HepG2 (cell line): ENCODE data around the gene TMTC1. TPM values are rescaled to one million over a fixed set of nuclear protein-coding genes. Genes with fewer than 3 reads are reported as not detected.

Experiments
- ATAC-seq: fragments of 200-7000 bp; cut with Tn5 transposase; 3 replicates; pipeline ENCODE4 v1.9.1; 2020; ENCODE audit warnings: mild to moderate bottlenecking, moderate library complexity
- BruUV-seq: library from RNA; stranded (reverse); fragments of 400-500 nt; replicated peaks from 2 replicates; lab custom pipeline; 2021; lab: Mats Ljungman, UMichigan
- CTCF ChIA-PET: fragments of 300-600 bp; formaldehyde crosslinking; extraction: SDS; loops from one replicate; lab custom pipeline; 2021; ENCODE audit warnings: low total read pairs, inconsistent platforms, low intra/inter-chr PET ratio; lab: Yijun Ruan, JAX
- POLR2A ChIA-PET: fragments of 350-600 bp; sonication (Branson Sonifier 250); formaldehyde crosslinking; loops from one replicate; lab custom pipeline; 2020; ENCODE audit warnings: antibody characterized with exemption, inconsistent platforms; lab: Yijun Ruan, JAX
- DNase-seq: peaks from one replicate; pipeline ENCODE4 v3.0.0-alpha.2; 2015; ENCODE audit warnings: low spot score
- FAIRE-seq: peaks from 3 replicates; lab custom pipeline; 2011; peaks lifted over from hg19 to GRCh38; lab: Jason Lieb, UNC
- H2AFZ ChIP-seq: one replicate; pipeline ENCODE4 v1.6.1; 2011; ENCODE audit warnings: low read length, inconsistent platforms
- H3K27ac ChIP-seq: fragments of 300-600 bp; 3 replicates; pipeline ENCODE4 v1.8.0; 2011; ENCODE audit warnings: mixed run types, mild to moderate bottlenecking, mixed read lengths, low read length, inconsistent platforms; ENCODE audit not compliant: insufficient read depth; ENCODE audit errors: extremely low read length
- H3K27me3 ChIP-seq, 2 experiments: fragments of 200-600 bp in 1 of 2; 2 replicates in 1 of 2; 3 replicates in 1 of 2; pipeline versions ENCODE4 v1.6.0 to v1.8.0; 2011; ENCODE audit warnings: low read length in 2 of 2, mild to moderate bottlenecking in 2 of 2, moderate library complexity in 2 of 2, inconsistent platforms in 1 of 2; ENCODE audit not compliant: insufficient read depth in 2 of 2, control insufficient read depth in 1 of 2
- H3K36me3 ChIP-seq, 2 experiments: fragments of 200-600 bp in 1 of 2; replicated peaks in 1 of 2; 2 replicates in 1 of 2; 3 replicates in 1 of 2; pipeline versions ENCODE4 v1.5.1 to v1.8.0; 2011; ENCODE audit warnings: low read length in 2 of 2, inconsistent platforms in 1 of 2; ENCODE audit not compliant: insufficient read depth in 2 of 2, control insufficient read depth in 1 of 2
- H3K4me1 ChIP-seq: 2 replicates; pipeline ENCODE4 v1.5.1; 2012; ENCODE audit warnings: low read length, inconsistent platforms; ENCODE audit not compliant: insufficient read depth
- H3K4me2 ChIP-seq: 2 replicates; pipeline ENCODE4 v1.6.0; 2011; ENCODE audit warnings: low read depth, low read length, inconsistent platforms
- H3K4me3 ChIP-seq, 3 experiments: fragments of 200-600 bp in 1 of 3; sonication (generic), shearing (Covaris generic) in 1 of 3; replicated peaks in 1 of 3; 2 replicates each; pipeline ENCODE4 v1.5.1; 2011 to 2016; ENCODE audit warnings: low read length in 3 of 3, inconsistent platforms in 2 of 3, low read depth in 2 of 3, mild to moderate bottlenecking in 2 of 3, control low read depth in 1 of 3, mixed read lengths in 1 of 3; ENCODE audit not compliant: insufficient read depth in 1 of 3
- H3K79me2 ChIP-seq: one replicate; pipeline ENCODE4 v1.6.1; 2011; ENCODE audit warnings: low read length, inconsistent platforms; ENCODE audit not compliant: insufficient read depth
- H3K9ac ChIP-seq: 2 replicates; pipeline ENCODE4 v1.6.0; 2011; ENCODE audit warnings: mild to moderate bottlenecking, low read depth, low read length, inconsistent platforms; ENCODE audit not compliant: insufficient read depth
- H3K9me3 ChIP-seq: 2 replicates; pipeline ENCODE4 v1.5.1; 2012; ENCODE audit warnings: mild to moderate bottlenecking, low read length
- H4K20me1 ChIP-seq: 2 replicates; pipeline ENCODE4 v1.6.0; 2011; ENCODE audit warnings: inconsistent platforms, mild to moderate bottlenecking, low read length, moderate library complexity; ENCODE audit not compliant: insufficient read depth
- ARNTL ChIP-seq: sonication (generic); formaldehyde crosslinking; IDR thresholded peaks from 2 replicates; pipeline ENCODE4 v1.4.0; 2020; ENCODE audit warnings: mild to moderate bottlenecking, missing genetic modification reagents
- EEA1 ChIP-seq: sonication (generic); formaldehyde crosslinking; IDR thresholded peaks from 2 replicates; pipeline ENCODE4 v1.5.1; 2020; ENCODE audit warnings: mild to moderate bottlenecking, missing genetic modification reagents, borderline replicate concordance
- NONO ChIP-seq, 2 experiments: fragments of 450-650 bp in 1 of 2; sonication (generic) in 1 of 2; formaldehyde crosslinking in 1 of 2; IDR thresholded peaks in 1 of 2; conservative IDR thresholded peaks in 1 of 2; 2 replicates each; pipeline versions ENCODE4 v1.6.1 to v1.8.0; 2017 to 2022; ENCODE audit warnings: mild to moderate bottlenecking in 1 of 2, missing genetic modification reagents in 1 of 2, moderate library complexity in 1 of 2
- SETDB1 ChIP-seq: sonication (generic); formaldehyde crosslinking; IDR thresholded peaks from 2 replicates; pipeline ENCODE4 v1.5.1; 2020; ENCODE audit warnings: missing genetic modification reagents, mild to moderate bottlenecking, borderline replicate concordance
- ZNF562 ChIP-seq: sonication (generic); formaldehyde crosslinking; IDR thresholded peaks from 2 replicates; pipeline ENCODE4 v1.8.0; 2022; ENCODE audit warnings: missing genetic modification reagents, borderline replicate concordance
- ZNF616 ChIP-seq: sonication (generic); formaldehyde crosslinking; IDR thresholded peaks from 2 replicates; pipeline ENCODE4 v1.5.0; 2020; ENCODE audit warnings: low read depth, mild to moderate bottlenecking, missing genetic modification reagents
- ZSCAN25 ChIP-seq: sonication (generic); formaldehyde crosslinking; IDR thresholded peaks from 2 replicates; pipeline ENCODE4 v1.8.0; 2022; ENCODE audit warnings: mild to moderate bottlenecking, missing genetic modification reagents
- ZSCAN31 ChIP-seq: sonication (generic); formaldehyde crosslinking; IDR thresholded peaks from 2 replicates; pipeline ENCODE4 v1.5.0; 2020; ENCODE audit warnings: low read depth, mild to moderate bottlenecking, missing genetic modification reagents
- WGBS: methylation state at CpG from one replicate; pipeline ENCODE4 v1.1.6; 2017; ENCODE audit warnings: low lambda C conversion rate; 5-methylcytosine and 5-hydroxymethylcytosine counted together
- in situ Hi-C: cut with HindIII; loops from 2 replicates; pipeline ENCODE4 v1.10.0; 2017; ENCODE audit warnings: low pct_unique_long_range_greater_than_20kb; ENCODE audit not compliant: extremely low pct_ligation_motif_present
- intact Hi-C: fragments of 100-400 bp; cut with micrococcal nuclease; formaldehyde crosslinking; loops from one replicate; pipeline ENCODE4 v1.10.0; 2022; ENCODE audit not compliant: unreplicated experiment
- polyA plus RNA-seq, 8 experiments: library from polyadenylated mRNA; depleted of rRNA in 3 of 8; stranded (reverse) in 7 of 8; unstranded in 1 of 8; fragments of >200 nt; fragmentation: Illumina TruSeq in 4 of 8; extraction: Trizol in 4 of 8; gene quantifications; 2 replicates each; pipeline versions ENCODE4 v1.2.1 to v1.2.3, GENCODE V29; 2011 to 2016; ENCODE audit warnings: low read depth in 4 of 8, missing spikeins in 1 of 8, mixed read lengths in 1 of 8; ENCODE audit not compliant: insufficient read depth in 1 of 8
- total RNA-seq, 5 experiments: library from RNA; depleted of rRNA; stranded (reverse); fragments of >200 nt; fragmentation: Illumina TruSeq; extraction: Trizol; gene quantifications; 2 replicates each; pipeline ENCODE4 v1.2.3, GENCODE V29; 2016; ENCODE audit warnings: low read depth in 1 of 5
- TF ChIP-seq, protein P1 (sequence below): sonication (generic); formaldehyde crosslinking; IDR thresholded peaks from 2 replicates; pipeline ENCODE4 v1.5.1; 2020; ENCODE audit warnings: mild to moderate bottlenecking, missing genetic modification reagents, moderate library complexity
- TF ChIP-seq, protein P2 (sequence below): IDR thresholded peaks from 2 replicates; pipeline ENCODE4 v1.6.1; 2016
- TF ChIP-seq, protein P3 (sequence below): sonication (generic); formaldehyde crosslinking; IDR thresholded peaks from 2 replicates; pipeline ENCODE4 v1.5.0; 2020; ENCODE audit warnings: mild to moderate bottlenecking, missing genetic modification reagents
- TF ChIP-seq, protein P4 (sequence below): sonication (generic); formaldehyde crosslinking; IDR thresholded peaks from 2 replicates; pipeline ENCODE4 v1.4.0; 2020; ENCODE audit warnings: missing genetic modification reagents
- TF ChIP-seq, protein P5 (sequence below): sonication (generic); formaldehyde crosslinking; IDR thresholded peaks from 2 replicates; pipeline ENCODE4 v1.5.1; 2020; ENCODE audit warnings: missing genetic modification reagents, mild to moderate bottlenecking, borderline replicate concordance

Gene TMTC1
- total and polyA plus RNA-seq, 2 of the 13 experiments (the other 11 are each of a cell fraction or from before 2014, with no cell fraction given) = 0.69 to 1.8 TPM

DNA sequence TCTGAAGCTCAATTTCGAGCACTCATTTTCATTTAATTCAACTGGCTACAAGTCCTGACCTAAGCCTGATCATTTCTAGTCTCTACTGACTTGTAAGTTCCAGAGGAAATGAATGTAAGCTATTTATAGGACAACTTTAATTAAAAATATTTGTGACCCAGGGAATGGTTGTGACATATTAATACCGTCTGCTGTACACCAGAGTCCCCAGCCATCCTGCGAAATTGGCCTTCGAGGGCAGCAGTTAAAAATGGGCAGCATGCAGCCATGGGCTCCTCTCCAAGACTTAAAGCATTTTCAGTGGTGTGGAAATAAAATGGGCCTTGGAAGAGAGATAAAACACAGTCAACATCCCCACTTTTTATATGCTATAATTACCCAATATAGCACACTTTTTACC is 255.6 kb downstream of the TMTC1 start:
- Histone ChIP-seq H3K79me2 (no peaks in the 10 kb centered on the region), H3K9ac (no peak overlapping the region), H3K4me2 (no peak overlapping the region), H3K9me3 (no peaks in the 10 kb centered on the region), H4K20me1 (no peaks in the 10 kb centered on the region), H2AFZ (no peak overlapping the region), H3K36me3 (no peaks in the 10 kb centered on the region), H3K27me3 (no peaks in the 10 kb centered on the region), H3K4me1 (no peaks in the 10 kb centered on the region), H3K4me3 (no peak overlapping the region), H3K27ac (no peak overlapping the region)
- ATAC-seq (no peak), FAIRE-seq (no peak), DNase-seq (no peak)
- in situ Hi-C loops = loop anchor here (25.0 kb wide), 1 partner anchor 1309 kb away; no protein-coding TSS in a partner anchor
- ChIA-PET CTCF (no interaction called here), POLR2A (no interaction called here)
- BruUV-seq = no TSS peak
- intact Hi-C loops = no loop called here
- WGBS = 45% methylated on average over 4 of the region's 4 CpGs
- TF ChIP-seq, protein P1, sequence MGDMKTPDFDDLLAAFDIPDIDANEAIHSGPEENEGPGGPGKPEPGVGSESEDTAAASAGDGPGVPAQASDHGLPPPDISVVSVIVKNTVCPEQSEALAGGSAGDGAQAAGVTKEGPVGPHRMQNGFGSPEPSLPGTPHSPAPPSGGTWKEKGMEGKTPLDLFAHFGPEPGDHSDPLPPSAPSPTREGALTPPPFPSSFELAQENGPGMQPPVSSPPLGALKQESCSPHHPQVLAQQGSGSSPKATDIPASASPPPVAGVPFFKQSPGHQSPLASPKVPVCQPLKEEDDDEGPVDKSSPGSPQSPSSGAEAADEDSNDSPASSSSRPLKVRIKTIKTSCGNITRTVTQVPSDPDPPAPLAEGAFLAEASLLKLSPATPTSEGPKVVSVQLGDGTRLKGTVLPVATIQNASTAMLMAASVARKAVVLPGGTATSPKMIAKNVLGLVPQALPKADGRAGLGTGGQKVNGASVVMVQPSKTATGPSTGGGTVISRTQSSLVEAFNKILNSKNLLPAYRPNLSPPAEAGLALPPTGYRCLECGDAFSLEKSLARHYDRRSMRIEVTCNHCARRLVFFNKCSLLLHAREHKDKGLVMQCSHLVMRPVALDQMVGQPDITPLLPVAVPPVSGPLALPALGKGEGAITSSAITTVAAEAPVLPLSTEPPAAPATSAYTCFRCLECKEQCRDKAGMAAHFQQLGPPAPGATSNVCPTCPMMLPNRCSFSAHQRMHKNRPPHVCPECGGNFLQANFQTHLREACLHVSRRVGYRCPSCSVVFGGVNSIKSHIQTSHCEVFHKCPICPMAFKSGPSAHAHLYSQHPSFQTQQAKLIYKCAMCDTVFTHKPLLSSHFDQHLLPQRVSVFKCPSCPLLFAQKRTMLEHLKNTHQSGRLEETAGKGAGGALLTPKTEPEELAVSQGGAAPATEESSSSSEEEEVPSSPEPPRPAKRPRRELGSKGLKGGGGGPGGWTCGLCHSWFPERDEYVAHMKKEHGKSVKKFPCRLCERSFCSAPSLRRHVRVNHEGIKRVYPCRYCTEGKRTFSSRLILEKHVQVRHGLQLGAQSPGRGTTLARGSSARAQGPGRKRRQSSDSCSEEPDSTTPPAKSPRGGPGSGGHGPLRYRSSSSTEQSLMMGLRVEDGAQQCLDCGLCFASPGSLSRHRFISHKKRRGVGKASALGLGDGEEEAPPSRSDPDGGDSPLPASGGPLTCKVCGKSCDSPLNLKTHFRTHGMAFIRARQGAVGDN (CRISPR knock-in tag) = no peak
- TF ChIP-seq SETDB1 (CRISPR knock-in tag) (no peak), NONO (IDR thresholded peaks at IDR 0.05) (no peak), NONO (CRISPR knock-in tag; conservative IDR thresholded peaks at IDR 0.05) (no peak), ZNF616 (CRISPR knock-in tag) (no peak), ZSCAN31 (CRISPR knock-in tag) (no peak), ZSCAN25 (CRISPR knock-in tag) (no peak), ZNF562 (CRISPR knock-in tag) (no peak), EEA1 (no peak), ARNTL (CRISPR knock-in tag) (no peak)
- TF ChIP-seq, protein P2, sequence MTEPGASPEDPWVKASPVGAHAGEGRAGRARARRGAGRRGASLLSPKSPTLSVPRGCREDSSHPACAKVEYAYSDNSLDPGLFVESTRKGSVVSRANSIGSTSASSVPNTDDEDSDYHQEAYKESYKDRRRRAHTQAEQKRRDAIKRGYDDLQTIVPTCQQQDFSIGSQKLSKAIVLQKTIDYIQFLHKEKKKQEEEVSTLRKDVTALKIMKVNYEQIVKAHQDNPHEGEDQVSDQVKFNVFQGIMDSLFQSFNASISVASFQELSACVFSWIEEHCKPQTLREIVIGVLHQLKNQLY (CRISPR knock-in tag) = no peak
- TF ChIP-seq, protein P3, sequence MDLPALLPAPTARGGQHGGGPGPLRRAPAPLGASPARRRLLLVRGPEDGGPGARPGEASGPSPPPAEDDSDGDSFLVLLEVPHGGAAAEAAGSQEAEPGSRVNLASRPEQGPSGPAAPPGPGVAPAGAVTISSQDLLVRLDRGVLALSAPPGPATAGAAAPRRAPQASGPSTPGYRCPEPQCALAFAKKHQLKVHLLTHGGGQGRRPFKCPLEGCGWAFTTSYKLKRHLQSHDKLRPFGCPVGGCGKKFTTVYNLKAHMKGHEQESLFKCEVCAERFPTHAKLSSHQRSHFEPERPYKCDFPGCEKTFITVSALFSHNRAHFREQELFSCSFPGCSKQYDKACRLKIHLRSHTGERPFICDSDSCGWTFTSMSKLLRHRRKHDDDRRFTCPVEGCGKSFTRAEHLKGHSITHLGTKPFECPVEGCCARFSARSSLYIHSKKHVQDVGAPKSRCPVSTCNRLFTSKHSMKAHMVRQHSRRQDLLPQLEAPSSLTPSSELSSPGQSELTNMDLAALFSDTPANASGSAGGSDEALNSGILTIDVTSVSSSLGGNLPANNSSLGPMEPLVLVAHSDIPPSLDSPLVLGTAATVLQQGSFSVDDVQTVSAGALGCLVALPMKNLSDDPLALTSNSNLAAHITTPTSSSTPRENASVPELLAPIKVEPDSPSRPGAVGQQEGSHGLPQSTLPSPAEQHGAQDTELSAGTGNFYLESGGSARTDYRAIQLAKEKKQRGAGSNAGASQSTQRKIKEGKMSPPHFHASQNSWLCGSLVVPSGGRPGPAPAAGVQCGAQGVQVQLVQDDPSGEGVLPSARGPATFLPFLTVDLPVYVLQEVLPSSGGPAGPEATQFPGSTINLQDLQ (CRISPR knock-in tag) = no peak
- TF ChIP-seq, protein P4, sequence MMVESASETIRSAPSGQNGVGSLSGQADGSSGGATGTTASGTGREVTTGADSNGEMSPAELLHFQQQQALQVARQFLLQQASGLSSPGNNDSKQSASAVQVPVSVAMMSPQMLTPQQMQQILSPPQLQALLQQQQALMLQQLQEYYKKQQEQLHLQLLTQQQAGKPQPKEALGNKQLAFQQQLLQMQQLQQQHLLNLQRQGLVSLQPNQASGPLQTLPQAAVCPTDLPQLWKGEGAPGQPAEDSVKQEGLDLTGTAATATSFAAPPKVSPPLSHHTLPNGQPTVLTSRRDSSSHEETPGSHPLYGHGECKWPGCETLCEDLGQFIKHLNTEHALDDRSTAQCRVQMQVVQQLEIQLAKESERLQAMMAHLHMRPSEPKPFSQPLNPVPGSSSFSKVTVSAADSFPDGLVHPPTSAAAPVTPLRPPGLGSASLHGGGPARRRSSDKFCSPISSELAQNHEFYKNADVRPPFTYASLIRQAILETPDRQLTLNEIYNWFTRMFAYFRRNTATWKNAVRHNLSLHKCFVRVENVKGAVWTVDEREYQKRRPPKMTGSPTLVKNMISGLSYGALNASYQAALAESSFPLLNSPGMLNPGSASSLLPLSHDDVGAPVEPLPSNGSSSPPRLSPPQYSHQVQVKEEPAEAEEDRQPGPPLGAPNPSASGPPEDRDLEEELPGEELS (CRISPR knock-in tag) = no peak
- TF ChIP-seq, protein P5, sequence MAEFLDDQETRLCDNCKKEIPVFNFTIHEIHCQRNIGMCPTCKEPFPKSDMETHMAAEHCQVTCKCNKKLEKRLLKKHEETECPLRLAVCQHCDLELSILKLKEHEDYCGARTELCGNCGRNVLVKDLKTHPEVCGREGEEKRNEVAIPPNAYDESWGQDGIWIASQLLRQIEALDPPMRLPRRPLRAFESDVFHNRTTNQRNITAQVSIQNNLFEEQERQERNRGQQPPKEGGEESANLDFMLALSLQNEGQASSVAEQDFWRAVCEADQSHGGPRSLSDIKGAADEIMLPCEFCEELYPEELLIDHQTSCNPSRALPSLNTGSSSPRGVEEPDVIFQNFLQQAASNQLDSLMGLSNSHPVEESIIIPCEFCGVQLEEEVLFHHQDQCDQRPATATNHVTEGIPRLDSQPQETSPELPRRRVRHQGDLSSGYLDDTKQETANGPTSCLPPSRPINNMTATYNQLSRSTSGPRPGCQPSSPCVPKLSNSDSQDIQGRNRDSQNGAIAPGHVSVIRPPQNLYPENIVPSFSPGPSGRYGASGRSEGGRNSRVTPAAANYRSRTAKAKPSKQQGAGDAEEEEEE = no peak
